NCI-H128 (cell line): ENCODE data around the gene MAN2B2.

Source experiments
- DNase-seq: peaks from one replicate; lab custom pipeline; 2025; ENCODE audit not compliant: unreplicated experiment; lab: John Stamatoyannopoulos, UW

Gene MAN2B2

GRCh38 chr4:6566391-6567190 is 8.4 kb upstream of the MAN2B2 start:
- no peak for DNase-seq

GRCh38 chr4:6567218-6567617 is 7.8 kb upstream of the MAN2B2 start:
- DNase-seq = no peak

- DNase-seq = no peak
Observed at GRCh38 chr4:6568148-6568547, 6.8 kb upstream of the MAN2B2 start.

- DNase-seq = no peak
Observed at GRCh38 chr4:6568689-6569332, 6.2 kb upstream of the MAN2B2 start.

- DNase-seq = no peak
Observed at GRCh38 chr4:6571608-6572007, 3.4 kb upstream of the MAN2B2 start.

- DNase-seq = no peak
Observed at GRCh38 chr4:6573551-6573950, 1.4 kb upstream of the MAN2B2 start.

- no peak for DNase-seq
Observed at GRCh38 chr4:6573986-6574746, 823 bp upstream of the MAN2B2 start.

- DNase-seq = no peak
Observed at GRCh38 chr4:6575503-6576240, 683 bp downstream of the MAN2B2 start.

GRCh38 chr4:6576512-6576911 is 1.5 kb downstream of the MAN2B2 start:
- no peak for DNase-seq

- no peak for DNase-seq
Observed at GRCh38 chr4:6576932-6577331, 1.9 kb downstream of the MAN2B2 start.

- DNase-seq = no peak
Observed at GRCh38 chr4:6577409-6577808, 2.4 kb downstream of the MAN2B2 start.

- no peak for DNase-seq
Observed at GRCh38 chr4:6578221-6578620, 3.2 kb downstream of the MAN2B2 start.

- DNase-seq = no peak
Observed at GRCh38 chr4:6580353-6580752, 5.4 kb downstream of the MAN2B2 start.

GRCh38 chr4:6581566-6582121 is 6.7 kb downstream of the MAN2B2 start:
- DNase-seq = no peak

GRCh38 chr4:6582889-6583490 is 8.0 kb downstream of the MAN2B2 start:
- DNase-seq = no peak

- DNase-seq = no peak
Observed at GRCh38 chr4:6584865-6585264, 9.9 kb downstream of the MAN2B2 start.

GRCh38 chr4:6586715-6587325 is 11.8 kb downstream of the MAN2B2 start:
- DNase-seq = no peak

GRCh38 chr4:6589444-6589843 is 14.5 kb downstream of the MAN2B2 start:
- DNase-seq = no peak

GRCh38 chr4:6591313-6591712 is 16.3 kb downstream of the MAN2B2 start:
- DNase-seq = no peak

- no peak for DNase-seq
Observed at GRCh38 chr4:6591781-6592180, 16.8 kb downstream of the MAN2B2 start.
